Muscle of leg (tissue), 11 donors: ENCODE results near the gene STARD4. TPM values are rescaled to one million over a fixed set of nuclear protein-coding genes. Genes with fewer than 3 reads are reported as not detected.

Experiments
- DNase-seq: peaks from one replicate; pipeline ENCODE4 v3.0.0; 2013
- H3K27ac ChIP-seq: one replicate; pipeline ENCODE4 v1.5.1; 2013; ENCODE audit warnings: mild to moderate bottlenecking, low read length, control low read depth
- H3K27me3 ChIP-seq: one replicate; pipeline ENCODE4 v1.6.1; 2013; ENCODE audit warnings: low read length; ENCODE audit not compliant: control insufficient read depth, insufficient read depth
- H3K36me3 ChIP-seq: one replicate; pipeline ENCODE4 v1.6.1; 2013; ENCODE audit warnings: low read length; ENCODE audit not compliant: control insufficient read depth, insufficient read depth
- H3K4me1 ChIP-seq: one replicate; pipeline ENCODE4 v1.6.1; 2013; ENCODE audit warnings: low read length; ENCODE audit not compliant: control insufficient read depth, insufficient read depth
- H3K4me3 ChIP-seq: one replicate; pipeline ENCODE4 v1.5.1; 2013; ENCODE audit warnings: low read length, control low read depth
- H3K9me3 ChIP-seq: replicated peaks from 2 replicates; pipeline ENCODE4 v1.6.1; 2013; ENCODE audit warnings: low read depth, low read length; ENCODE audit not compliant: control insufficient read depth
- WGBS: methylation state at CpG from one replicate; pipeline ENCODE4 v1.1.5; 2013; ENCODE audit warnings: missing lambda C conversion rate; ENCODE audit not compliant: insufficient coverage; 5-methylcytosine and 5-hydroxymethylcytosine counted together
- polyA plus RNA-seq, 8 donors: library from polyadenylated mRNA; unstranded; fragments of 120-200 nt; gene quantifications; one replicate each; pipeline versions ENCODE4 v1.2.1 to v1.2.3, GENCODE V29; 2013; ENCODE audit warnings: inconsistent platforms in 1 of 8, low replicate concordance in 1 of 8; ENCODE audit not compliant: insufficient read length in 8 of 8, insufficient read depth in 1 of 8
- total RNA-seq: library from RNA; stranded (reverse); fragments of 120-200 nt; gene quantifications from one replicate; pipeline ENCODE4 v1.2.4, GENCODE V29; 2013

Gene STARD4
- total and polyA plus RNA-seq, 9 donors, result 5.5 to 12.7 (median 9.0) TPM

GRCh38 chr5:111530298-111530740, 18.0 kb upstream of the STARD4 start:
- peak; percentile 64 for DNase-seq
- H3K27me3 ChIP-seq, result no peaks in the 10 kb centered on the region
- H3K4me1 ChIP-seq, result no peaks in the 10 kb centered on the region
- no peaks in the 10 kb centered on the region for H3K9me3 ChIP-seq
- 43% methylated on average over 8 of the region's 10 CpGs for WGBS
- no peak overlapping the region for H3K27ac ChIP-seq
- H3K4me3 ChIP-seq, result no peak overlapping the region
- H3K36me3 ChIP-seq, result no peaks in the 10 kb centered on the region

GRCh38 chr5:111528056-111528455, 15.7 kb upstream of the STARD4 start:
- H3K36me3 ChIP-seq, result no peaks in the 10 kb centered on the region
- no peaks in the 10 kb centered on the region for H3K27me3 ChIP-seq
- no peak overlapping the region for H3K27ac ChIP-seq
- DNase-seq, result no peak
- no peak overlapping the region for H3K4me3 ChIP-seq
- H3K9me3 ChIP-seq, result no peaks in the 10 kb centered on the region
- no peaks in the 10 kb centered on the region for H3K4me1 ChIP-seq
- no CpG with 5 or more reads among the region's 3 CpGs for WGBS

- Histone ChIP-seq H3K4me1 (no peaks in the 10 kb centered on the region), H3K4me3 (no peak overlapping the region), H3K27me3 (no peaks in the 10 kb centered on the region), H3K9me3 (no peaks in the 10 kb centered on the region), H3K27ac (no peak overlapping the region), H3K36me3 (no peaks in the 10 kb centered on the region)
- no CpG with 5 or more reads among the region's 3 CpGs for WGBS
- no peak for DNase-seq
These were observed 8.6 kb upstream of the STARD4 start for GRCh38 chr5:111520908-111521307.

DNA sequence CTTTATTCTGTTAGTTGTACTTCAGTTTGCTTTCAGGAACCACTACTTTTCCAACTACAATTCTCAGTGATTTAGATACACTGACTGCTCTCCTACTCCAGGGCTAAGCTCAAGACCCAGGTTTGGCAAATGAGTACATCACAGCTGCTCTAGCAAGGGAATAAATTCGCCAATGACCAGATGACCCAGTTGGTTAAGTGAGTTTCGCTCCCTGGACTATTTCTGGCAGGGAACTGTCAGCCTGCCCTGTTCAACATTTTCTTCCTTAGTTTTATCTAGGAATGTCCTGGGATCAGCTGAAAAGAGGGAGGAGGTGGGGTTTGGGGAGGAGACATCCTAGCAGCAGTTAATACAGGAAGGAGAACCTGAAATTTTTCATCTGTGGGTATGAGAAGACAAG, 6.4 kb upstream of the STARD4 start:
- peaks cover under 1% of the 10 kb centered on the region for H3K4me1 ChIP-seq
- no peak for DNase-seq
- H3K36me3 ChIP-seq, result no peaks in the 10 kb centered on the region
- no peaks in the 10 kb centered on the region for H3K27me3 ChIP-seq
- no CpG with 5 or more reads among the region's 2 CpGs for WGBS
- H3K27ac ChIP-seq, result no peak overlapping the region
- H3K4me3 ChIP-seq, result no peak overlapping the region
- no peaks in the 10 kb centered on the region for H3K9me3 ChIP-seq

DNA sequence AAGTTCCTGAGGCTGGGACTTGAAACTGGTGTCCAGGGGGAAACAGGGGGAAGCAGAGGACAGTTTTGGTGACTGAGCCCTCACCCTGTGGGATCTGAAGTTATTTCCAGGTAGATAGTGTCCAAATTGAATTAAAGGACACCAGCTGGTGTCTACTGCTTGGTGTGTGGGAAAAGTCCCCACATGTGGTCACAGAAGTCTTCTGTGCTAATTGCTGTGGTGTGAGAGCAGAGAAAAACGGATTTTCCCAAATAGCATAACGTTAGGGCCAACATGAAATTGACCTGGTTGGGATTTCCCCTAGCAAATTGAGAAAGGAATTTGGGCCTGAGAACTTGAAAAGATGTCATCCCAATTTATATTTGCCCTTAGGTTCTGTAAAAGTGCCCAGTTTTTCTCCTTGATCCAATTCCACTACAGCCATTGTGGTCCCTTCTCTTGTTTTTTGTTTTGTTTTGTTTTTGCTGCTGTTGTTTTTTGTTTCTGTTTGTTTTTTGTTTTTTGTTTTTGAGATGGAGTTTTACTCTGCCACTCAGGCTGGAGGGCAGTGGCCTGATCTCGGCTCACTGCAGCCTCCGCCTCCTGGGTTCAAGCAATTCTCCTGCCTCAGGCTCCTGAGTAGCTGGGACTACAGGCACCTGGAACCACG, 5.6 kb upstream of the STARD4 start:
- DNase-seq, result no peak
- WGBS, result no CpG with 5 or more reads among the region's 5 CpGs
- H3K36me3 ChIP-seq, result no peaks in the 10 kb centered on the region
- H3K4me1 ChIP-seq, result peaks cover 4% of the 10 kb centered on the region
- H3K4me3 ChIP-seq, result no peak overlapping the region
- H3K27me3 ChIP-seq, result no peaks in the 10 kb centered on the region
- no peak overlapping the region for H3K27ac ChIP-seq
- no peaks in the 10 kb centered on the region for H3K9me3 ChIP-seq

- no CpG with 5 or more reads among the region's 3 CpGs for WGBS
- H3K4me3 ChIP-seq, result no peak overlapping the region
- no peak overlapping the region for H3K27ac ChIP-seq
- no peaks in the 10 kb centered on the region for H3K27me3 ChIP-seq
- peaks cover 6% of the 10 kb centered on the region for H3K4me1 ChIP-seq
- peak; percentile 23 for DNase-seq
- no peaks in the 10 kb centered on the region for H3K36me3 ChIP-seq
- no peaks in the 10 kb centered on the region for H3K9me3 ChIP-seq
These were observed 1.8 kb upstream of the STARD4 start for GRCh38 chr5:111514087-111514486.

GRCh38 chr5:111513131-111513520, 791 bp upstream of the STARD4 start:
- Histone ChIP-seq H3K4me1 (peaks cover 6% of the 10 kb centered on the region), H3K27ac (peak overlapping the region; percentile 91), H3K4me3 (peak overlapping the region; percentile 90), H3K27me3 (no peaks in the 10 kb centered on the region), H3K36me3 (no peaks in the 10 kb centered on the region), H3K9me3 (no peaks in the 10 kb centered on the region)
- no peak for DNase-seq
- 0% methylated on average over 2 of the region's 6 CpGs for WGBS

DNA sequence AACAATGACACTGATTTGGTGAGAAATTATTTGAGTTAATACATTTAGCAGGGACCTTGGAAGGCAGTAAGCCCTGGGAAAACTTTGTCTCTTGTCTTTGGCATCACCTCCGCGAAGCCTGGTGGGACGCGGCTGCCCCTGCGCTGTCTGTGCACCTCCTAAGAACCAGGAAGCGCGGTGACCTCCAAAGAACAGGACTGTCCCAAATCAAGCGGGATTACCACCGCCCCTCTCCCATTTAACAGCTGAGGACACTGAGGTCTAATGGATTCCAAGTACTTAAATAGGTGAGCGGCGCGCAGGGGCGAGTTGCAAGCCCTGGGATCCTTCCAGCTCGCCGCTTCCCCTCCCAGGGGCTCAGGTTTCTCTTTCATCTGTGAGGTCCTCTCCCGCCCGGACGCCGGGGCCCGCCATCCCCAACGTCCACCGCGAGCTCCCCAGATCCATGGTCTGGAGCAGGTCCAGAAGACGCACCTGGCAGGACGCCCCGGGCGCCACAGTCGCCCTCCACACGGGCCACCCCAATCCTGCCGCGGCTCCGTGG, 432 bp downstream of the STARD4 start:
- peak overlapping the region; percentile 90 for H3K4me3 ChIP-seq
- WGBS, result 1% methylated on average over 28 of the region's 32 CpGs
- peak; percentile 64 for DNase-seq
- peaks cover 6% of the 10 kb centered on the region for H3K4me1 ChIP-seq
- H3K27ac ChIP-seq, result peak overlapping the region; percentile 90
- H3K27me3 ChIP-seq, result no peaks in the 10 kb centered on the region
- H3K36me3 ChIP-seq, result no peaks in the 10 kb centered on the region
- H3K9me3 ChIP-seq, result no peaks in the 10 kb centered on the region

DNA sequence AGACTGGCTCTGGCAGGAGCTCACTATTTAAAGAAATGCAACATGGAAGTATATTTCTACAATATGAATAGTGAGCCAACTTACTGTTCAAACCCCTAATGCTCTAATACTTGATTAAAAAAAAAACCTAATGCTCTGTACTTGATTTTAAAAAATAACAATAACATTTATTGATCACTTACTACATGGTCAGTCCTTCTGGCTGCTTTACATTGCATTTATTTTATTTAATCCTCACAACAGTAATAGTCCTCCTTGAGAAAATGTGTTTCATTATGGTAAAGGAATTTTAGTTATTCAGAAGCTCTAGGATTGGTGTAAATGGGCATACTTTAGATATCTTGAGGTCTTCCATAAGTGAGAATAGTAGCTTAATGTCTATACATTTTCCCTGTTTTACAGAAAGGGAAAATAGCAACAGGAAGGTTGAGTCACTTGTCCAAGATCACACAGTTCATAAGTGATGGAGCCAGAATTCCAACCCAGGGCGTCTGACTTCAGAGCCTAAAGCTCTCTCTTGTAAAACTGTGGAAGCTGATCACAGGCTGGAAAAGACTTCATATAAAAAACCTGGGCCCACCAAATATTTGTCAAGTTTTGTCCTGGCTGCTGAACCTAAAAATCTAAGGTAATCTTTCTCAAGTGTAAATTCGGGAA, 1.0 kb downstream of the STARD4 start:
- no peaks in the 10 kb centered on the region for H3K27me3 ChIP-seq
- no peaks in the 10 kb centered on the region for H3K36me3 ChIP-seq
- H3K9me3 ChIP-seq, result no peaks in the 10 kb centered on the region
- DNase-seq, result peak; percentile 39
- H3K4me1 ChIP-seq, result peaks cover 6% of the 10 kb centered on the region
- WGBS, result 0% methylated on average over 2 of the region's 2 CpGs
- peak overlapping the region; percentile 90 for H3K27ac ChIP-seq
- H3K4me3 ChIP-seq, result peak overlapping the region; percentile 90

- Histone ChIP-seq H3K4me1 (peaks cover 6% of the 10 kb centered on the region), H3K36me3 (no peaks in the 10 kb centered on the region), H3K27ac (no peak overlapping the region), H3K9me3 (no peaks in the 10 kb centered on the region), H3K4me3 (no peak overlapping the region), H3K27me3 (no peaks in the 10 kb centered on the region)
- no peak for DNase-seq
- WGBS, result no CpG with 5 or more reads among the region's 1 CpG
These were observed 3.2 kb downstream of the STARD4 start for GRCh38 chr5:111509119-111509518.
